PC-3 (cell line): Measurements from ENCODE around the gene SDF2L1.
"Not testable (repeated sequence)": the region's sequence is repeated elsewhere in the genome, so short reads cannot be mapped to it uniquely, and the experiment has no call there.

ENCODE experiments used
- EZH2phosphoT487 ChIP-seq: fragments of 300-600 bp; sonication (generic); IDR thresholded peaks from 2 replicates; pipeline ENCODE4 v1.6.1; 2018; ENCODE audit warnings: mild to moderate bottlenecking, antibody characterized with exemption, low read length, borderline replicate concordance
- TF ChIP-seq, protein P1 (sequence below): fragments of 300-600 bp; sonication (generic); conservative IDR thresholded peaks from 2 replicates; pipeline ENCODE4 v1.5.1; 2017; ENCODE audit warnings: antibody characterized with exemption, low read depth, mild to moderate bottlenecking, low read length

- TF ChIP-seq, protein P1, sequence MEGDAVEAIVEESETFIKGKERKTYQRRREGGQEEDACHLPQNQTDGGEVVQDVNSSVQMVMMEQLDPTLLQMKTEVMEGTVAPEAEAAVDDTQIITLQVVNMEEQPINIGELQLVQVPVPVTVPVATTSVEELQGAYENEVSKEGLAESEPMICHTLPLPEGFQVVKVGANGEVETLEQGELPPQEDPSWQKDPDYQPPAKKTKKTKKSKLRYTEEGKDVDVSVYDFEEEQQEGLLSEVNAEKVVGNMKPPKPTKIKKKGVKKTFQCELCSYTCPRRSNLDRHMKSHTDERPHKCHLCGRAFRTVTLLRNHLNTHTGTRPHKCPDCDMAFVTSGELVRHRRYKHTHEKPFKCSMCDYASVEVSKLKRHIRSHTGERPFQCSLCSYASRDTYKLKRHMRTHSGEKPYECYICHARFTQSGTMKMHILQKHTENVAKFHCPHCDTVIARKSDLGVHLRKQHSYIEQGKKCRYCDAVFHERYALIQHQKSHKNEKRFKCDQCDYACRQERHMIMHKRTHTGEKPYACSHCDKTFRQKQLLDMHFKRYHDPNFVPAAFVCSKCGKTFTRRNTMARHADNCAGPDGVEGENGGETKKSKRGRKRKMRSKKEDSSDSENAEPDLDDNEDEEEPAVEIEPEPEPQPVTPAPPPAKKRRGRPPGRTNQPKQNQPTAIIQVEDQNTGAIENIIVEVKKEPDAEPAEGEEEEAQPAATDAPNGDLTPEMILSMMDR: not testable (repeated sequence)
- not testable (repeated sequence) for TF ChIP-seq EZH2phosphoT487
These were observed 50.8 kb downstream of the SDF2L1 start for GRCh38 chr22:21692856-21693255.
